B cell (primary cell): ENCODE measurements around the gene SSUH2. TPM values are rescaled to one million over a fixed set of nuclear protein-coding genes. Genes with fewer than 3 reads are reported as not detected.

Experiments
- ATAC-seq: fragments of 200-7000 bp; cut with Tn5 transposase; one replicate; pipeline ENCODE4 v1.10.0; 2021; ENCODE audit warnings: low read depth, mild to moderate bottlenecking, moderate number of reproducible peaks, moderate library complexity
- CTCF ChIA-PET: fragments of 350-600 bp; sonication (Branson Sonifier 250); formaldehyde crosslinking; loops from one replicate; lab custom pipeline; 2021; ENCODE audit warnings: antibody characterized with exemption, inconsistent platforms; lab: Charles Lee
- POLR2A ChIA-PET: fragments of 350-600 bp; sonication (Branson Sonifier 250); formaldehyde crosslinking; loops from one replicate; lab custom pipeline; 2021; ENCODE audit warnings: antibody characterized with exemption; lab: Charles Lee
- DNase-seq: peaks from one replicate; pipeline ENCODE4 v3.0.0; 2013
- H2AFZ ChIP-seq: 2 replicates; pipeline ENCODE4 v1.6.1; 2012; ENCODE audit warnings: mild to moderate bottlenecking, low read depth, low read length; ENCODE audit not compliant: insufficient read depth, poor library complexity, severe bottlenecking
- H3K27ac ChIP-seq, 2 donors: 1 replicate in 1 of 2; 2 replicates in 1 of 2; pipeline ENCODE4 v1.5.1; 2012 to 2013; ENCODE audit warnings: low read length in 2 of 2, mild to moderate bottlenecking in 2 of 2, moderate library complexity in 1 of 2
- H3K27me3 ChIP-seq, 4 experiments: fragments of 200-600 bp in 1 of 4; sonication (generic) in 1 of 4; replicated peaks in 1 of 4; 1 replicate in 2 of 4; 2 replicates in 2 of 4; pipeline versions ENCODE4 v1.6.1 to v1.7.0; 2013 to 2016; ENCODE audit warnings: low read length in 3 of 4, mild to moderate bottlenecking in 2 of 4, mixed read lengths in 1 of 4, moderate library complexity in 1 of 4; ENCODE audit not compliant: insufficient read depth in 4 of 4, control insufficient read depth in 3 of 4; ENCODE audit errors: control extremely low read depth in 1 of 4
- H3K36me3 ChIP-seq, 2 experiments: replicated peaks in 1 of 2; 1 replicate in 1 of 2; 2 replicates in 1 of 2; pipeline versions ENCODE4 v1.6.1 to v1.7.1; 2013; ENCODE audit warnings: low read length in 1 of 2; ENCODE audit not compliant: insufficient read depth in 2 of 2, control insufficient read depth in 1 of 2; ENCODE audit errors: control extremely low read depth in 1 of 2, extremely low read depth in 1 of 2
- H3K4me1 ChIP-seq, 2 donors: fragments of 200-600 bp in 1 of 2; sonication (generic) in 1 of 2; 1 replicate in 1 of 2; 2 replicates in 1 of 2; pipeline versions ENCODE4 v1.5.1 to v1.6.1; 2013 to 2017; ENCODE audit warnings: low read length in 2 of 2; ENCODE audit not compliant: control insufficient read depth in 2 of 2, insufficient read depth in 2 of 2
- H3K4me2 ChIP-seq: replicated peaks from 2 replicates; pipeline ENCODE3; 2012; ENCODE audit warnings: mild to moderate bottlenecking, low read depth, low read length; ENCODE audit not compliant: poor library complexity, severe bottlenecking
- H3K4me3 ChIP-seq, 5 experiments: fragments of 200-600 bp in 1 of 5; sonication (generic) in 1 of 5; 1 replicate in 3 of 5; 2 replicates in 2 of 5; pipeline versions ENCODE4 v1.5.1 to v1.7.0; 2011 to 2016; ENCODE audit warnings: low read length in 4 of 5, mild to moderate bottlenecking in 4 of 5, low read depth in 2 of 5, control low read depth in 1 of 5, moderate library complexity in 1 of 5; ENCODE audit not compliant: insufficient read depth in 1 of 5; ENCODE audit errors: control extremely low read depth in 1 of 5, extremely low read depth in 1 of 5
- H3K79me2 ChIP-seq: fragments of 200-600 bp; sonication (generic); one replicate; pipeline ENCODE4 v1.6.0; 2016; ENCODE audit warnings: low read length; ENCODE audit not compliant: control insufficient read depth, insufficient read depth
- H3K9ac ChIP-seq: fragments of 200-600 bp; sonication (generic); 2 replicates; pipeline ENCODE4 v1.6.1; 2017; ENCODE audit warnings: mild to moderate bottlenecking, low read length, moderate library complexity
- H3K9me3 ChIP-seq, 3 donors: one replicate each; pipeline versions ENCODE4 v1.6.1 to v1.7.1; 2013; ENCODE audit warnings: low read length in 2 of 3; ENCODE audit not compliant: control insufficient read depth in 2 of 3, insufficient read depth in 1 of 3; ENCODE audit errors: control extremely low read depth in 1 of 3
- H4K20me1 ChIP-seq: 2 replicates; pipeline ENCODE4 v1.6.0; 2012; ENCODE audit warnings: mild to moderate bottlenecking, low read length; ENCODE audit not compliant: insufficient read depth, control insufficient read depth, poor library complexity, severe bottlenecking
- H3K27ac Mint-ChIP-seq: one replicate; pipeline ENCODE4 v1.8.0; 2021; ENCODE audit warnings: mixed read lengths
- H3K27me3 Mint-ChIP-seq: one replicate; pipeline ENCODE4 v1.8.0; 2021; ENCODE audit warnings: mixed read lengths
- H3K4me1 Mint-ChIP-seq: one replicate; pipeline ENCODE4 v1.8.0; 2021; ENCODE audit warnings: mixed read lengths
- H3K4me3 Mint-ChIP-seq: one replicate; pipeline ENCODE4 v1.8.0; 2021; ENCODE audit warnings: mixed read lengths
- H3K9me3 Mint-ChIP-seq: one replicate; pipeline ENCODE4 v1.8.0; 2022; ENCODE audit warnings: mixed read lengths; ENCODE audit not compliant: insufficient read depth
- EZH2 ChIP-seq: IDR thresholded peaks from 2 replicates; pipeline ENCODE4 v1.6.1; 2012; ENCODE audit warnings: borderline replicate concordance, low read depth, mild to moderate bottlenecking, moderate library complexity, low read length; ENCODE audit not compliant: insufficient read depth, poor library complexity, severe bottlenecking
- WGBS: methylation state at CpG from one replicate; pipeline ENCODE4 v1.1.5; 2013; ENCODE audit warnings: missing lambda C conversion rate; ENCODE audit not compliant: insufficient coverage; 5-methylcytosine and 5-hydroxymethylcytosine counted together
- intact Hi-C: fragments of 100-400 bp; cut with micrococcal nuclease; formaldehyde crosslinking; loops from one replicate; pipeline ENCODE4 v1.10.0; 2022
- polyA plus RNA-seq: library from polyadenylated mRNA; depleted of rRNA; stranded (reverse); fragments of >200 nt; gene quantifications from 2 replicates; pipeline ENCODE4 v1.2.3, GENCODE V29; 2012
- total RNA-seq, 2 donors: library from RNA; stranded (reverse); fragments of 120-200 nt in 1 of 2; gene quantifications; 1 replicate in 1 of 2; 2 replicates in 1 of 2; pipeline versions ENCODE4 v1.2.3 to v1.2.4, GENCODE V29; 2013 to 2022
- TF ChIP-seq, protein P1 (sequence below): fragments of 200-600 bp; IDR thresholded peaks from one replicate; pipeline ENCODE4 v1.8.0; 2022; ENCODE audit warnings: antibody characterized with exemption, mild to moderate bottlenecking

Gene SSUH2
- total and polyA plus RNA-seq, 2 donors (not counting 1 experiment from before 2014, with no cell fraction given) = not detected

DNA sequence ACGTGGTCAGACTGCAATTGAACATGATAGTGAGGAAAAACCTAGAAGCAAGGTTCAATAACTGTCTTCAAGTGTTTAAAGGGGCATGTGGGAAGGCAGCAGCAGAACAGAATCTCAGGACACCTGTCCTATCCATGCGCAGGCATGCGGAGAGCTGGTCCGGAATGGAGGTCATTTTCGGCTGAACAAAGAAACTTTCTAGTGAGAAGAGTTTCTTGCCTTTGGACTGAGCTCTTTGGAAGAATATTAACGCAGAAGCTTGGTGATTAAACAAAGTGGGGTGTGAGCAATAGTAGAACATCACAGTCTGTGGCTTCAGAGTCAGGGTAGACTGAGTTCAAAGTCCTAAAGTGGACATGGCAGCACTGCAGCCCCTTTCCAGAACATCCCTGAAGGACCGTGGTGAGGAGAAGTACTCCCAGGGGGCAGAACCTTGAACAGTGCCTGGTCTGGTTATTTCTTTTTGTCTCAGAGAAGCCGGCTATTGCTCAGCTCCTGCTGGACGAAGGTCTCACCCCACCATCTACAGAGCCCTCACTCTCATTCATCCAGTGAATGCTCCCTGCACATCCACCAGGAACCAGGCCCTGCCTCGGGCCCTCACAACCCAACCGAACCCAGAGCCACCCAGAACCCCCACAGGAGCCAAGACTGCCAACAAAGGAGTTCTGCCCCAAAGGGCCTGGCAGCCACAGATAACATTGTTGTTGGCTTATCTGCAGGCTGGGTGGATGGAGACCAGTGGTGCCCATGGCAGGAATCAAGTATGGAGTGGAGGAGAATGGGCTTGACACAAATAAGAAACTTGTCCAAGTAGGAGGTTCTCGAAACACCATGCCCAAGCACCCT, 2.8 kb upstream of the SSUH2 start:
- WGBS = 94% methylated on average over 9 of the region's 12 CpGs
- Histone ChIP-seq H3K4me1 (no peaks in the 10 kb centered on the region), H3K27me3 (peaks cover 0 to 2% (median 0%) of the 10 kb centered on the region in 4 experiments), H3K9me3 (no peaks in the 10 kb centered on the region), H3K79me2 (no peaks in the 10 kb centered on the region), H4K20me1 (no peaks in the 10 kb centered on the region), H3K36me3 (no peaks in the 10 kb centered on the region), H3K27ac (no peak overlapping the region), H3K4me2 (no peak overlapping the region), H2AFZ (no peak overlapping the region), H3K9ac (no peak overlapping the region), H3K4me3 (no peak overlapping the region)
- TF ChIP-seq EZH2 = no peak
- TF ChIP-seq, protein P1, sequence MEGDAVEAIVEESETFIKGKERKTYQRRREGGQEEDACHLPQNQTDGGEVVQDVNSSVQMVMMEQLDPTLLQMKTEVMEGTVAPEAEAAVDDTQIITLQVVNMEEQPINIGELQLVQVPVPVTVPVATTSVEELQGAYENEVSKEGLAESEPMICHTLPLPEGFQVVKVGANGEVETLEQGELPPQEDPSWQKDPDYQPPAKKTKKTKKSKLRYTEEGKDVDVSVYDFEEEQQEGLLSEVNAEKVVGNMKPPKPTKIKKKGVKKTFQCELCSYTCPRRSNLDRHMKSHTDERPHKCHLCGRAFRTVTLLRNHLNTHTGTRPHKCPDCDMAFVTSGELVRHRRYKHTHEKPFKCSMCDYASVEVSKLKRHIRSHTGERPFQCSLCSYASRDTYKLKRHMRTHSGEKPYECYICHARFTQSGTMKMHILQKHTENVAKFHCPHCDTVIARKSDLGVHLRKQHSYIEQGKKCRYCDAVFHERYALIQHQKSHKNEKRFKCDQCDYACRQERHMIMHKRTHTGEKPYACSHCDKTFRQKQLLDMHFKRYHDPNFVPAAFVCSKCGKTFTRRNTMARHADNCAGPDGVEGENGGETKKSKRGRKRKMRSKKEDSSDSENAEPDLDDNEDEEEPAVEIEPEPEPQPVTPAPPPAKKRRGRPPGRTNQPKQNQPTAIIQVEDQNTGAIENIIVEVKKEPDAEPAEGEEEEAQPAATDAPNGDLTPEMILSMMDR = no peak
- peaks cover 9% of the 10 kb centered on the region for H3K27me3 Mint-ChIP-seq
- H3K4me1 Mint-ChIP-seq = no peaks in the 10 kb centered on the region
- intact Hi-C loops = no loop called here
- no peaks in the 10 kb centered on the region for H3K9me3 Mint-ChIP-seq
- H3K27ac Mint-ChIP-seq = no peak overlapping the region
- DNase-seq (no peak), ATAC-seq (no peak)
- no peak overlapping the region for H3K4me3 Mint-ChIP-seq
- ChIA-PET CTCF (interaction anchor here (1.6 kb wide), 1 partner anchor 16 kb away, joined by 4 read pairs; no protein-coding TSS in a partner anchor), POLR2A (no interaction called here)

DNA sequence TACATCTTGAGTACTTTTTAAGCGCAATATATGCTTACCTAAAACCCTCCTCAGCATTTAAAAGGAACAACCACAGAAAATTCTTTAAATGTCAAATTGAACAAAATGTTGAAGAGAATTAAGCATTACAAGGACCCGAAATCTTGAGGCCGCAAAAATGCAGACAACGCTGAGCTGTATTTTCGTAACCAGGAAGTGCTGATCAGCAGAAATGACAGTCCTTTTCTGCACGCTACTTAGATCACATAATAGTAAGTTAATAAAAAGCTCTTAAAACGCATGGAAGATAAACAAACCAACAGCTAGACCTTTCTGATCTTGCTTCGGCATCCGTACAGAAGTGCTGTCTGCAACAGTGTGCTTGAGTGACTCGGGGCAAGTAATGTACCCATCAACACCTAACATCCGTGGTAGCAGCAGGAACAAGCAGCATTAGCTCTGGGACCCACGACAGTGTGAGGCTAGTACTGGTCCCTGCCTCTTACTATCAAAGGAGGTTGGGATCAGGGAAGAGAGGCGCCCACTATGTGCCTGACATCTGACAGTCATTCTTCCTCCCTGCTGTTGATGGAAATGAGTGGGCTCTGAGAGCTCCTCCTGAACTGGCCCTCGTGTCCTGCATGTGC, 1.8 kb upstream of the SSUH2 start:
- Histone ChIP-seq H3K4me3 (no peak overlapping the region), H3K36me3 (no peaks in the 10 kb centered on the region), H3K4me2 (no peak overlapping the region), H3K27me3 (peaks cover 0 to 2% (median 0%) of the 10 kb centered on the region in 4 experiments), H3K9ac (no peak overlapping the region), H3K4me1 (no peaks in the 10 kb centered on the region), H2AFZ (no peak overlapping the region), H3K79me2 (no peaks in the 10 kb centered on the region), H3K9me3 (no peaks in the 10 kb centered on the region), H4K20me1 (no peaks in the 10 kb centered on the region), H3K27ac (no peak overlapping the region)
- no peaks in the 10 kb centered on the region for H3K9me3 Mint-ChIP-seq
- TF ChIP-seq EZH2 = no peak
- TF ChIP-seq, protein P1 = no peak
- ATAC-seq (no peak), DNase-seq (no peak)
- H3K27ac Mint-ChIP-seq = no peak overlapping the region
- intact Hi-C loops = no loop called here
- POLR2A ChIA-PET = no interaction called here
- no peaks in the 10 kb centered on the region for H3K4me1 Mint-ChIP-seq
- CTCF ChIA-PET = interaction anchor here (1.6 kb wide), 1 partner anchor 17 kb away, joined by 4 read pairs; no protein-coding TSS in a partner anchor
- 90% methylated on average over 9 of the region's 14 CpGs for WGBS
- H3K27me3 Mint-ChIP-seq = peaks cover 5% of the 10 kb centered on the region
- H3K4me3 Mint-ChIP-seq = no peak overlapping the region
